BJ (cell line): ENCODE data around the gene PIGC. TPM values are rescaled to one million over a fixed set of nuclear protein-coding genes. Genes with fewer than 3 reads are reported as not detected.

Experiments
- CTCF ChIA-PET: fragments of 350-600 bp; formaldehyde crosslinking; extraction: SDS; loops from one replicate; lab custom pipeline; 2021; ENCODE audit warnings: antibody characterized with exemption, inconsistent platforms; lab: Yijun Ruan, JAX
- POLR2A ChIA-PET: fragments of 300-600 bp; sonication (Branson Sonifier 250); formaldehyde crosslinking; extraction: SDS; loops from one replicate; lab custom pipeline; 2021; ENCODE audit warnings: antibody characterized with exemption; lab: Charles Lee
- DNase-seq: peaks from one replicate; pipeline ENCODE4 v3.0.0-alpha.2; 2011; ENCODE audit warnings: low read depth
- H3K27me3 ChIP-seq: 2 replicates; pipeline ENCODE4 v1.6.0; 2011; ENCODE audit warnings: low read length; ENCODE audit not compliant: control insufficient read depth, insufficient read depth
- H3K36me3 ChIP-seq: 2 replicates; pipeline ENCODE4 v1.5.1; 2011; ENCODE audit warnings: low read length; ENCODE audit not compliant: control insufficient read depth, insufficient read depth
- H3K4me3 ChIP-seq: 2 replicates; pipeline ENCODE4 v1.5.1; 2011; ENCODE audit warnings: low read depth, mild to moderate bottlenecking, control low read depth, low read length
- polyA plus RNA-seq: library from polyadenylated mRNA; depleted of rRNA; stranded (reverse); fragments of >200 nt; gene quantifications from 2 replicates; pipeline ENCODE4 v1.2.3, GENCODE V29; 2011
- TF ChIP-seq, protein P1 (sequence below): IDR thresholded peaks from 2 replicates; pipeline ENCODE4 v1.5.1; 2011; ENCODE audit warnings: low read depth, mild to moderate bottlenecking, control low read depth, inconsistent platforms, low read length, moderate library complexity; ENCODE audit not compliant: insufficient read depth

Gene PIGC
- polyA plus RNA-seq, 1 experiment, result 20.7 TPM

GRCh38 chr1:172421974-172422604, 21.8 kb downstream of the PIGC start:
- no peaks in the 10 kb centered on the region for H3K36me3 ChIP-seq
- DNase-seq, result no peak
- TF ChIP-seq, protein P1, sequence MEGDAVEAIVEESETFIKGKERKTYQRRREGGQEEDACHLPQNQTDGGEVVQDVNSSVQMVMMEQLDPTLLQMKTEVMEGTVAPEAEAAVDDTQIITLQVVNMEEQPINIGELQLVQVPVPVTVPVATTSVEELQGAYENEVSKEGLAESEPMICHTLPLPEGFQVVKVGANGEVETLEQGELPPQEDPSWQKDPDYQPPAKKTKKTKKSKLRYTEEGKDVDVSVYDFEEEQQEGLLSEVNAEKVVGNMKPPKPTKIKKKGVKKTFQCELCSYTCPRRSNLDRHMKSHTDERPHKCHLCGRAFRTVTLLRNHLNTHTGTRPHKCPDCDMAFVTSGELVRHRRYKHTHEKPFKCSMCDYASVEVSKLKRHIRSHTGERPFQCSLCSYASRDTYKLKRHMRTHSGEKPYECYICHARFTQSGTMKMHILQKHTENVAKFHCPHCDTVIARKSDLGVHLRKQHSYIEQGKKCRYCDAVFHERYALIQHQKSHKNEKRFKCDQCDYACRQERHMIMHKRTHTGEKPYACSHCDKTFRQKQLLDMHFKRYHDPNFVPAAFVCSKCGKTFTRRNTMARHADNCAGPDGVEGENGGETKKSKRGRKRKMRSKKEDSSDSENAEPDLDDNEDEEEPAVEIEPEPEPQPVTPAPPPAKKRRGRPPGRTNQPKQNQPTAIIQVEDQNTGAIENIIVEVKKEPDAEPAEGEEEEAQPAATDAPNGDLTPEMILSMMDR, result no peak
- no peak overlapping the region for H3K4me3 ChIP-seq
- ChIA-PET POLR2A (no interaction called here), CTCF (interaction anchor here (1.0 kb wide), 1 partner anchor 22 kb away, joined by 4 read pairs; the partner anchor contains the start of gene PIGC)
- no peaks in the 10 kb centered on the region for H3K27me3 ChIP-seq

GRCh38 chr1:172420385-172420784, 23.5 kb downstream of the PIGC start, which contains the start of gene C1orf105:
C1orf105 (plus strand) TSS chr1:172420685; CDS start chr1:172420886, 201 bp downstream.
- H3K27me3 ChIP-seq, result no peaks in the 10 kb centered on the region
- no peak for DNase-seq
- TF ChIP-seq, protein P1, result no peak
- H3K36me3 ChIP-seq, result no peaks in the 10 kb centered on the region
- CTCF ChIA-PET, result interaction anchor here (0.6 to 2.0 kb wide), 2 partner anchors 10 to 661 kb away, joined by 3 to 10 read pairs; no protein-coding TSS in a partner anchor
- POLR2A ChIA-PET, result interaction anchor here (0.7 kb wide), 1 partner anchor 434 kb away, joined by 4 read pairs; no protein-coding TSS in a partner anchor
- H3K4me3 ChIP-seq, result no peak within 1 kb of the TSS

DNA sequence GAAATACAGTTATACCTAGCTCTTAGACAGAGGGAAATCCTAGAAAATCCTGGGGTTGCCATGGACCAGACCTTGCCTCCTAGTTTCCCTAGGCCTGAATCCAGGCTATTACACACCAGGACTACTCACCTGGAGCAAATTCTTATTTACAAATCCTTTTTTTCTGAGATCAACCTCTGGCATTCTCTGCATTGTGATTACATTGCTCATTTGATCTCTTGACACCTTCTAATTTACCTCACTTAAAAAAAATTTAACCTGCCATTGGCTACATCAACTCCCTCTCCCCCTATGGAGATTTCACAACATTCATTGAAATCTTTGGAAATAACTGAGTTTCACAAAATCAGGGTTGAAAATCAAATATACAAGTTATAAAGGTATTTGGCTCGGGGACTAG, 26.3 kb downstream of the PIGC start:
- Histone ChIP-seq H3K4me3 (no peak overlapping the region), H3K36me3 (no peaks in the 10 kb centered on the region), H3K27me3 (no peaks in the 10 kb centered on the region)
- ChIA-PET POLR2A (no interaction called here), CTCF (interaction anchor here (0.9 to 3.1 kb wide), 6 partner anchors 11 to 58 kb away, joined by 3 to 11 read pairs (median 4); no protein-coding TSS in a partner anchor)
- no peak for DNase-seq
- TF ChIP-seq, protein P1, result no peak

DNA sequence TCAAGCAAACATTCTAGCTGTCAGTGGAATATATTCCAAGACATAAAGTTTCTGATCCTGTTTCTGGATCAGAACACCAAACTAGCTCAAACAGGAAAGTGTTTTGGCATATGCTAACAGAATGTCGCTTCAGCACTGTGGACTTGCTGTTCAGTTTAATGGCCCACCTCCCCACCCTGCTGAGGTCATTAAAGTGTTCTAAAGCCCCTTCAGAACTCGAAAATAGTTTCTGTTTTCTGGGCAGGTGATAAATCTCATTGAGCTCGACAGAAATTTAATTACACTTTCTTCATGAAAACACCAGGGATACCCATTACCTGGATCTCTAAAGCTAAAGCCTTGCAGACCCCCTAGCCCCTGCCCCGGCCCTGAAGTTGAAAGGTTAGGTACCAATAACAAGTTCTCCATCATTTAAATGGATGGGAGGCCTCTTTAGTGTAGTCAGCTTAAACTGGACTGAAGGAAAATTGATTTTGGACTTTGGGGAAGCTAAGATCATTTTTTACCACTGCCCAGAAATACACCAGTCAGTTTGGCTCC, 27.3 kb downstream of the PIGC start:
- Histone ChIP-seq H3K27me3 (no peaks in the 10 kb centered on the region), H3K4me3 (no peak overlapping the region), H3K36me3 (no peaks in the 10 kb centered on the region)
- no peak for DNase-seq
- TF ChIP-seq, protein P1, result no peak
- CTCF ChIA-PET, result interaction anchor here (0.6 to 3.1 kb wide), 7 partner anchors 12 to 433 kb away, joined by 3 to 11 read pairs (median 4); no protein-coding TSS in a partner anchor
- POLR2A ChIA-PET, result no interaction called here

DNA sequence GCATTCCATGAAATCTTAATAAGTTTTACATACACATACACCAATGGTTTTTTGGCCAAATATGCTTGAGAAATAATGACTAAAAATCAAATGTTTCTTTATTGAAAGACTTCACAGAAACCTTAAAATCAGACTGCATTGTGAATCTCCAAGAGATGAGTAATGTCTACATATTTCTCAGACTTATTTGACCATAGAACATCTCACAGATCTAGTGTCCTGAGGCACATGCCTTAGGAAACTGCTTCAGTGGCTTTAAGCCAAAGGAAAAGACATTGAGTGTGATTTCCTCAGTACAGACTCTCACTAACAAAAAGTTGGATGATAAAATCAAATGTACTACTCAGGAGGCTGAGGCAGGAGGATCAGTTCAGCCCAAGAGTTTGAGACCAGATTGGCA, 29.5 kb downstream of the PIGC start:
- no peak overlapping the region for H3K4me3 ChIP-seq
- ChIA-PET POLR2A (interaction anchor here (0.7 kb wide), 1 partner anchor 15 kb away, joined by 3 read pairs; no protein-coding TSS in a partner anchor), CTCF (interaction anchor here (0.6 to 2.0 kb wide), 2 partner anchors 8 to 15 kb away, joined by 3 to 4 read pairs; no protein-coding TSS in a partner anchor)
- H3K27me3 ChIP-seq, result no peaks in the 10 kb centered on the region
- no peaks in the 10 kb centered on the region for H3K36me3 ChIP-seq
- DNase-seq, result no peak
- TF ChIP-seq, protein P1, result no peak
